Astrocyte of the cerebellum (primary cell): Measurements from ENCODE around the gene PADI1.

Experiments
- DNase-seq: peaks from one replicate; pipeline ENCODE4 v3.0.0-alpha.2; 2011; ENCODE audit warnings: low read depth
- H3K4me3 ChIP-seq: 2 replicates; pipeline ENCODE4 v1.5.1; 2011; ENCODE audit warnings: mild to moderate bottlenecking, low read depth, low read length, moderate library complexity
- CTCF ChIP-seq: IDR thresholded peaks from 2 replicates; pipeline ENCODE4 v1.5.1; 2012; ENCODE audit warnings: low read length, low read depth, moderate library complexity, mild to moderate bottlenecking; ENCODE audit errors: missing control alignments
- in situ Hi-C: cut with HindIII; loops from 2 replicates; pipeline ENCODE4 v1.10.0; 2017; ENCODE audit warnings: low sequenced_read_pairs

Gene PADI1

GRCh38 chr1:17258758-17259130, 53.8 kb downstream of the PADI1 start:
- in situ Hi-C loops, result no loop called here
- no peak for TF ChIP-seq CTCF
- no peak for DNase-seq
- no peak overlapping the region for H3K4me3 ChIP-seq

DNA sequence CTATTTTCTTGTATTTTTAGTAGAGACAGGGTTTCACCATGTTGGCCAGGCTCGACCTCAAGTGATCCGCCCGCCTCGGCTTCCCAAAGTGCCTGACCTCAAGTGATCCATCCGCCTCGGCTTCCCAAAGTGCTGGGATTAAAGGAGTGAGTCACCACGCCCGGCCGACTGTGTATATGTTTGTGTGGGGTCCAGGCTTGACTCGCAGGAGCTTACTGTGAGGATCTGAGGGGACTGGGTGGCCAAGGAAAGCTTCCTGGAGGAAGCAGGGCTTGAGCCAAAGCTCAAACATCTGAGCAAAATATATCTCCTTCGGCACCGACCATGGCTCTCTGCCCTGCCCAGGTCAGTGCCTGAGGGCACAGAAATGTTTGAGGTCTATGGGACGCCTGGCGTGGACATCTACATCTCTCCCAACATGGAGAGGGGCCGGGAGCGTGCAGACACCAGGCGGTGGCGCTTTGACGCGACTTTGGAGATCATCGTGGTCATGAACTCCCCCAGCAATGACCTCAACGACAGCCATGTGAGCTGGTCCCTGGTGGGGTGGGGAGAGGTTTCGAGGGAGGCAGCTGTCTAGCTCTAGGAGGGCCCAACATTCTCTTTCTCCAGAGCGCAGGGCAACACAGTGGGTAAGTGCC, 54.4 kb downstream of the PADI1 start:
- no peak overlapping the region for H3K4me3 ChIP-seq
- in situ Hi-C loops, result no loop called here
- no peak for DNase-seq
- no peak for TF ChIP-seq CTCF

DNA sequence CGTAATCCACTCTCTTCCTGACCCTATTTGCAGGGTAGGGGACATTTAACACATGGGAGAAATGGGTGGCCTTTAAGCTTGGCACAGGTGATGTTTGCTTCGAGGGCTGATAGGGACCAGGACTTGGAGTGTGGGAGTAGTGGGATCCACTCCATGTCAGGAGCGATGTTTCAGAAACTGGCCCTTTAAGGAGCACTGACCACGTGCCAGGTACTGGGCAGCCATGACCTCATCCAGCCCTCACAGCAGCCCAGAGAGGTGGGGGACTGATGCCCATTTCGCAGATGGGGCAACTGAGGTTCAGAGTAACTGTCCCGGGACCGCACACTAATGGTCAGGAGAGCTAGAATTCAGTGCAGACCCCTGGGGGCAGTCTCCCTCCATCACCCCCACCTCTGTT, 55.3 kb downstream of the PADI1 start:
- in situ Hi-C loops, result no loop called here
- TF ChIP-seq CTCF, result no peak

GRCh38 chr1:17260738-17261137, 55.8 kb downstream of the PADI1 start:
- TF ChIP-seq CTCF, result no peak
- no peak overlapping the region for H3K4me3 ChIP-seq
- in situ Hi-C loops, result no loop called here
- DNase-seq, result no peak

More for the DNA sequence above, 55.3 kb downstream of the PADI1 start:
- DNase-seq, result no peak
- H3K4me3 ChIP-seq, result no peak overlapping the region

- in situ Hi-C loops, result no loop called here
- DNase-seq, result no peak
- H3K4me3 ChIP-seq, result no peak overlapping the region
- no peak for TF ChIP-seq CTCF
Measured at GRCh38 chr1:17263936-17264335, 59.0 kb downstream of the PADI1 start.

- TF ChIP-seq CTCF, result no peak
- DNase-seq, result no peak
- no peak overlapping the region for H3K4me3 ChIP-seq
- in situ Hi-C loops, result no loop called here
Measured at GRCh38 chr1:17264470-17264869, 59.5 kb downstream of the PADI1 start.
